ENCODE results near the gene FSIP1. TPM values are rescaled to one million over a fixed set of nuclear protein-coding genes. Genes with fewer than 3 reads are reported as not detected.

Gene FSIP1
- total RNA-seq, 1 donor from 2014 or later: 0.54 TPM

DNA sequence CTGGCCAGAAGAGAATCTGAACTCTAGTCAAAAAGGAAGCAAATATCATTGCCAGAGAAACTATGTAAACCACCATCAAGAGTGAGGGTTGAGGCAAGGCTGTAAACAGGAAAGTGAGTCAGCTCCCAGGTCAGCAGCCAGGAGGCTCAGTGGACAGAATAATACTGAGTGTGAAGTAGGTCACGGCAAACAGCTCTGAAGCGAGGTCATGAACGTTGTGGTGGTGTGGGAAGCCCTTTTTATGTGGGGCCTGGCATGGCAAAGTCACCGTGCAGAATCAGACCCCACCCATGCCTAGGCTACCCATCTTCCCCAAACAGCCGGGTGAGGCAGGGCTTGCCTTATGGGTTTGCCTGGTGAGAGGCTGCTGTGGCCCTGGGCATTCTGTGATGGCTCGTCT is 157.8 kb downstream of the FSIP1 start:
- peaks cover 39% of the 10 kb centered on the region for H3K4me1 Mint-ChIP-seq (ENCODE audit: unreplicated experiment)
- H3K27ac Mint-ChIP-seq (ENCODE audit: unreplicated experiment): peak overlapping the region; percentile 81
- H3K27me3 Mint-ChIP-seq (ENCODE audit: unreplicated experiment): no peaks in the 10 kb centered on the region
- no peak for DNase-seq (ENCODE audit: extremely low spot score, unreplicated experiment)
- no peak overlapping the region for H3K4me3 Mint-ChIP-seq (ENCODE audit: unreplicated experiment)
- TF ChIP-seq, protein P1, sequence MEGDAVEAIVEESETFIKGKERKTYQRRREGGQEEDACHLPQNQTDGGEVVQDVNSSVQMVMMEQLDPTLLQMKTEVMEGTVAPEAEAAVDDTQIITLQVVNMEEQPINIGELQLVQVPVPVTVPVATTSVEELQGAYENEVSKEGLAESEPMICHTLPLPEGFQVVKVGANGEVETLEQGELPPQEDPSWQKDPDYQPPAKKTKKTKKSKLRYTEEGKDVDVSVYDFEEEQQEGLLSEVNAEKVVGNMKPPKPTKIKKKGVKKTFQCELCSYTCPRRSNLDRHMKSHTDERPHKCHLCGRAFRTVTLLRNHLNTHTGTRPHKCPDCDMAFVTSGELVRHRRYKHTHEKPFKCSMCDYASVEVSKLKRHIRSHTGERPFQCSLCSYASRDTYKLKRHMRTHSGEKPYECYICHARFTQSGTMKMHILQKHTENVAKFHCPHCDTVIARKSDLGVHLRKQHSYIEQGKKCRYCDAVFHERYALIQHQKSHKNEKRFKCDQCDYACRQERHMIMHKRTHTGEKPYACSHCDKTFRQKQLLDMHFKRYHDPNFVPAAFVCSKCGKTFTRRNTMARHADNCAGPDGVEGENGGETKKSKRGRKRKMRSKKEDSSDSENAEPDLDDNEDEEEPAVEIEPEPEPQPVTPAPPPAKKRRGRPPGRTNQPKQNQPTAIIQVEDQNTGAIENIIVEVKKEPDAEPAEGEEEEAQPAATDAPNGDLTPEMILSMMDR (IDR thresholded peaks at IDR 0.05): no peak
- H3K9me3 Mint-ChIP-seq (ENCODE audit: unreplicated experiment): peaks cover 2% of the 10 kb centered on the region
- no peaks in the 10 kb centered on the region for H3K36me3 Mint-ChIP-seq (ENCODE audit: unreplicated experiment)

DNA sequence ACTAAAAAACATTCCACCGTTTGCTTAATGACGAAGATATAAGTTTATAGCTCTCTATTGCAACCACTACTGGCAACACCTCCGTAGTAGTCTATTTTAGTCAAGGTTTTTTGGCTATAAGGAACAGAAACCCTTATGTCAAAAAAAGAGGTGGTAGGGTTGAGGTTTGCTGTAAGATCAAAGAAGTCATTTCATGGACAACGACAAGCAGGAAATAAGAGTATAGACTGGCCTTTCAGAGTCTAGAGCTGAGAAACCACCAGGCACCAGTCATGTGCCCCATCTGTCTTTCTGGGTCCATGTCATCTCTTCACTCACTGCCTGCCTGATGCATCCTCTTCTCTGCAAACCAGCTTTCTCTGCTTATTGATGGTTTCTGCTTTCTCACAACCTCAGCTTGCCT is 159.1 kb downstream of the FSIP1 start:
- H3K9me3 Mint-ChIP-seq (ENCODE audit: unreplicated experiment): peaks cover 4% of the 10 kb centered on the region
- no peaks in the 10 kb centered on the region for H3K36me3 Mint-ChIP-seq (ENCODE audit: unreplicated experiment)
- TF ChIP-seq, protein P1 (IDR thresholded peaks at IDR 0.05): no peak
- no peak overlapping the region for H3K27ac Mint-ChIP-seq (ENCODE audit: unreplicated experiment)
- H3K4me3 Mint-ChIP-seq (ENCODE audit: unreplicated experiment): no peak overlapping the region
- H3K27me3 Mint-ChIP-seq (ENCODE audit: unreplicated experiment): no peaks in the 10 kb centered on the region
- H3K4me1 Mint-ChIP-seq (ENCODE audit: unreplicated experiment): peaks cover 31% of the 10 kb centered on the region
- no peak for DNase-seq (ENCODE audit: extremely low spot score, unreplicated experiment)

DNA sequence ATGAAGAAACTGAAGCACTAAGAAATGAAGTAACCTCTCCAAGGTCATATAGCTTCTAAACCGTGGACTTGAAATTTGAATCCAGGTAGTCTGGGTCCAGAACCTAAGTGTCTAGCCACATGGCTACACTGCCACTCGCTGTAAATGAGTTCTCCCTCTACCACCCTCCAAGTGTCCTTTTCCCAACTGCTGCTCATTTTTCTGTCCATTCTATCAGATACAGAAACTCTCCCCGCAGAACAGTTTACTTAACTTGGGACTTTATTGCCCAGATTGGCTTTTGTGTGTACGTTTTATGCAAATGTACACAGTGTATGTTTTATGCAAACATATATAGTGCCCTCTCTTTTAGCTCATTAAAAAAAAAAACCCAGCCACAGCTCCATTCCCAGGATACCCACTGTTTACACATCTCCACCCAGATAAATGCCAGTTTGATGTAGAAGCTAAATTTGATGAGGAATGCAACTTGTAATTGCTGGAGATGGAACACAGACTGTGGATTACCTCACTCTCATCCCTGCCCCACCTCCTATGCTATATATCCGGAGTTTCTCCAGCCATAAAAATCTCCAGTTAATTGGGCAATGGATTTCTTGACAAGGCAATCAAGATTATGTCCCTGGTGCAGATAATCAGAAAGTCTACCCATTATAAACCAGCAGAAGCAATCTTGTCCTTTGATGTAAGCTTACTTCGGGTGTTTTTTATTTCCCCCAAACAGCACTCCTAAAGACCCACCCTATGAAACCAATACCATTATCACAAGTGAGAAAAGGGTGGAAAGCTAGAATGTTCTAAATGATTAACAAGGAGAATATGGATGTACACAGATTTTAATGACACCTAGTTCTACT is 159.8 kb downstream of the FSIP1 start:
- no peaks in the 10 kb centered on the region for H3K27me3 Mint-ChIP-seq (ENCODE audit: unreplicated experiment)
- peaks cover 27% of the 10 kb centered on the region for H3K4me1 Mint-ChIP-seq (ENCODE audit: unreplicated experiment)
- DNase-seq (ENCODE audit: extremely low spot score, unreplicated experiment): no peak
- H3K9me3 Mint-ChIP-seq (ENCODE audit: unreplicated experiment): peaks cover 4% of the 10 kb centered on the region
- H3K4me3 Mint-ChIP-seq (ENCODE audit: unreplicated experiment): no peak overlapping the region
- TF ChIP-seq, protein P1 (IDR thresholded peaks at IDR 0.05): no peak
- no peak overlapping the region for H3K27ac Mint-ChIP-seq (ENCODE audit: unreplicated experiment)
- H3K36me3 Mint-ChIP-seq (ENCODE audit: unreplicated experiment): no peaks in the 10 kb centered on the region

DNA sequence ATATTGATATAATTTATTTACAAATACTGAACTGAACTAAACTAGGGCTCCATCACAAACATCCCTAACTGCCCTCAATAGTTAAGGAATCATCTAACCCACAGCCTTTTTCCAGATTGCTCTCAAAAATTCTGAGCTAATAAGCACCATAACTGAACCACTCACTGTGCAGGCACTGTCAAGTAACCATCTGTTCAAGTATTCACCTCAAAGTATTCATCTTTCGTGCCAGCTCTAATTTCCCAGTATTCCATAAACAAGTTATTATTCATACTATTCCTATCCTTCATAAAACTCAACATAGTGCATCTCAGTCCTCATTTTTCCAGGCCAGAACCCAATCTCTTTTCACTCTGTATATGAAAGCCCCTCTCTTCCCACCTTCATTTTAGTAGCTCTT is 160.7 kb downstream of the FSIP1 start:
- no peaks in the 10 kb centered on the region for H3K36me3 Mint-ChIP-seq (ENCODE audit: unreplicated experiment)
- no peak overlapping the region for H3K27ac Mint-ChIP-seq (ENCODE audit: unreplicated experiment)

DNA sequence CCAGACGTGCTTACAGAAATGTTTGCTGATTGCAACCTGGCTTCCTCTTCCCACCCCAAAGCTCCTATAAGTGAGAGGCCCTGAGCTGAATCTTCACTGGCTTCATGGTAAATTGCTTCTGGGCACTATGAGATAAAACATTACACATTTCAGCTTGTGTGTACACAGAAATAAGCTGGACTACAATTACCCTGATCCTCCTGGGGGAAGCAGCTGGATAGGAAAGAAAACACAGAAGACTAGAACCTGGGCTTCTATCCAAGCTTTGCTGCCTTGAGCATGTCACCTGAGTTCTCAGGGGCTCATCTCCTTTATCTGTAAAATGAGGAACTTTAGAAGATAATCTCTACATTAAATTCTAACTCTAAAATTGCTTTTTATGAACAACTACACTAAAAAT is 161.4 kb downstream of the FSIP1 start:
- peaks cover 4% of the 10 kb centered on the region for H3K9me3 Mint-ChIP-seq (ENCODE audit: unreplicated experiment)
- no peak for DNase-seq (ENCODE audit: extremely low spot score, unreplicated experiment)
- H3K27ac Mint-ChIP-seq (ENCODE audit: unreplicated experiment): no peak overlapping the region
- peaks cover 27% of the 10 kb centered on the region for H3K4me1 Mint-ChIP-seq (ENCODE audit: unreplicated experiment)
- no peak overlapping the region for H3K4me3 Mint-ChIP-seq (ENCODE audit: unreplicated experiment)
- H3K27me3 Mint-ChIP-seq (ENCODE audit: unreplicated experiment): no peaks in the 10 kb centered on the region
- TF ChIP-seq, protein P1 (IDR thresholded peaks at IDR 0.05): no peak
- H3K36me3 Mint-ChIP-seq (ENCODE audit: unreplicated experiment): no peaks in the 10 kb centered on the region

More for the DNA sequence above, 160.7 kb downstream of the FSIP1 start:
- H3K27me3 Mint-ChIP-seq (ENCODE audit: unreplicated experiment): no peaks in the 10 kb centered on the region
- TF ChIP-seq, protein P1 (IDR thresholded peaks at IDR 0.05): no peak
- no peak for DNase-seq (ENCODE audit: extremely low spot score, unreplicated experiment)
- H3K4me3 Mint-ChIP-seq (ENCODE audit: unreplicated experiment): no peak overlapping the region
- H3K9me3 Mint-ChIP-seq (ENCODE audit: unreplicated experiment): peaks cover 4% of the 10 kb centered on the region
- H3K4me1 Mint-ChIP-seq (ENCODE audit: unreplicated experiment): peaks cover 27% of the 10 kb centered on the region

All from osteocyte (in vitro differentiated cells).